ENCODE data around the gene SMIM43. TPM values are rescaled to one million over a fixed set of nuclear protein-coding genes. Genes with fewer than 3 reads are reported as not detected.

Gene SMIM43
- total RNA-seq, 1 experiment from 2014 or later = 1.2 TPM

DNA sequence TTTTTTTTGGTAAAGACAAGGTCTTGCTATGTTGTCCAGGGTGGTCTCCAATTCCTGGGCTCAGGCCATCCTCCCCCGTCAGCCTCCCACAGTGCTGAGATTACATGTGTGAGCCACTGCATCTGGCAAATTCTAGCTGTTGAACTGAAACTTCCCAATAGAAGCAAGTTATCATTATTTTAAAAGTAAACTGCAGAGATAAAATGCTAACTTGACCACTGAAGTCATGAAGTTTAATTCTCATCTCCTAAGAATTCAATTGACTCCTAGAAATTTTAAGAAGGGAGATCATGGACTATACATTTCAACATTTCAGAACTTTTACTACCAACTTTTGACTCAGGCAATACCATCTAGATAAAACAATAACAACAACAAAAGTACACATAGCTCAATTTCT lies 24.5 kb upstream of the SMIM43 start:
- H2BK20ac ChIP-seq (ENCODE audit: low read depth, low read length, poor library complexity, severe bottlenecking) = no peak overlapping the region
- no peak overlapping the region for H3K18ac ChIP-seq (ENCODE audit: insufficient read length, low read depth, low read length)
- no peak overlapping the region for H3K4me3 Mint-ChIP-seq
- H3K56ac ChIP-seq (ENCODE audit: insufficient read length, low read depth, low read length) = no peak overlapping the region
- H4K5ac ChIP-seq (ENCODE audit: insufficient read length, low read depth, low read length) = no peak overlapping the region
- H3K36me3 Mint-ChIP-seq (ENCODE audit: insufficient read depth in 1 of 3, low read depth in 3 of 3) = no peaks in the 10 kb centered on the region
- no peak overlapping the region for H3T11ph ChIP-seq (ENCODE audit: low read length)
- H2AFZ ChIP-seq (ENCODE audit: low read length) = no peak overlapping the region
- H3K27ac Mint-ChIP-seq = no peak overlapping the region
- H4K8ac ChIP-seq (replicated peaks; ENCODE audit: insufficient read length, low read depth, low read length) = no peak overlapping the region
- H2BK15ac ChIP-seq (ENCODE audit: low read depth, low read length) = no peak overlapping the region
- TF ChIP-seq, protein P1, sequence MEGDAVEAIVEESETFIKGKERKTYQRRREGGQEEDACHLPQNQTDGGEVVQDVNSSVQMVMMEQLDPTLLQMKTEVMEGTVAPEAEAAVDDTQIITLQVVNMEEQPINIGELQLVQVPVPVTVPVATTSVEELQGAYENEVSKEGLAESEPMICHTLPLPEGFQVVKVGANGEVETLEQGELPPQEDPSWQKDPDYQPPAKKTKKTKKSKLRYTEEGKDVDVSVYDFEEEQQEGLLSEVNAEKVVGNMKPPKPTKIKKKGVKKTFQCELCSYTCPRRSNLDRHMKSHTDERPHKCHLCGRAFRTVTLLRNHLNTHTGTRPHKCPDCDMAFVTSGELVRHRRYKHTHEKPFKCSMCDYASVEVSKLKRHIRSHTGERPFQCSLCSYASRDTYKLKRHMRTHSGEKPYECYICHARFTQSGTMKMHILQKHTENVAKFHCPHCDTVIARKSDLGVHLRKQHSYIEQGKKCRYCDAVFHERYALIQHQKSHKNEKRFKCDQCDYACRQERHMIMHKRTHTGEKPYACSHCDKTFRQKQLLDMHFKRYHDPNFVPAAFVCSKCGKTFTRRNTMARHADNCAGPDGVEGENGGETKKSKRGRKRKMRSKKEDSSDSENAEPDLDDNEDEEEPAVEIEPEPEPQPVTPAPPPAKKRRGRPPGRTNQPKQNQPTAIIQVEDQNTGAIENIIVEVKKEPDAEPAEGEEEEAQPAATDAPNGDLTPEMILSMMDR (conservative IDR thresholded peaks at IDR 0.05) = no peak
- no peaks in the 10 kb centered on the region for H3K27me3 ChIP-seq (ENCODE audit: insufficient read depth, low read length)
- no peak overlapping the region for H3K14ac ChIP-seq (ENCODE audit: insufficient read depth, low read length)
- no peak overlapping the region for H2BK120ac ChIP-seq (ENCODE audit: low read depth, low read length, poor library complexity, severe bottlenecking)
- H3K4me1 Mint-ChIP-seq = peaks cover 17 to 21% of the 10 kb centered on the region in 2 experiments
- H4K91ac ChIP-seq (ENCODE audit: insufficient read length, low read depth, low read length) = no peak overlapping the region
- no peak overlapping the region for H2AK5ac ChIP-seq (ENCODE audit: insufficient read length, low read length)
- no CpG with 5 or more reads among the region's 1 CpG for WGBS (ENCODE audit: extremely low coverage, insufficient read length, low lambda C conversion rate)
- peaks cover 5% of the 10 kb centered on the region; the same call in 1 of the 2 replicates for H3K4me1 ChIP-seq (ENCODE audit: insufficient read depth, low read length)
- no peaks in the 10 kb centered on the region for H4K20me1 ChIP-seq (ENCODE audit: control insufficient read depth, insufficient read depth, insufficient read length)
- no peak overlapping the region for H2BK5ac ChIP-seq (ENCODE audit: insufficient read length, low read length)
- no peak overlapping the region for H2BK12ac ChIP-seq (ENCODE audit: insufficient read length, low read depth, low read length)
- H3K9ac ChIP-seq (ENCODE audit: extremely low read depth, insufficient read length, low read length) = no peak overlapping the region
- peaks cover 3% of the 10 kb centered on the region for H3K27me3 Mint-ChIP-seq (ENCODE audit: low read depth)
- no peak overlapping the region for H3K4ac ChIP-seq (ENCODE audit: low read depth, low read length)
- no peaks in the 10 kb centered on the region for H3K79me1 ChIP-seq (ENCODE audit: insufficient read depth, low read depth, low read length, poor library complexity, severe bottlenecking)
- H3K9me3 ChIP-seq (ENCODE audit: control insufficient read depth, low read depth, low read length) = no peaks in the 10 kb centered on the region
- no peaks in the 10 kb centered on the region for H3K23me2 ChIP-seq (ENCODE audit: insufficient read length, low read depth, low read length, poor library complexity, severe bottlenecking)
- no peaks in the 10 kb centered on the region for H3K9me3 Mint-ChIP-seq
- no peak overlapping the region for H3K27ac ChIP-seq (ENCODE audit: insufficient read length, low read depth, low read length)
- no peak for DNase-seq
- no peak overlapping the region for H3K4me2 ChIP-seq (ENCODE audit: insufficient read depth, insufficient read length, low read length)
- H3K79me2 ChIP-seq (ENCODE audit: insufficient read depth, low read length) = no peaks in the 10 kb centered on the region
- H3K23ac ChIP-seq (ENCODE audit: insufficient read length, low read depth, low read length) = no peak overlapping the region

All from H9 (cell line).